ENCODE data around the gene TTC32. TPM values are rescaled to one million over a fixed set of nuclear protein-coding genes. Genes with fewer than 3 reads are reported as not detected.
A peak's percentile ranks its signal among the peaks of the same experiment; 100 is the strongest.

The TTC32 gene
- total and polyA plus RNA-seq, 7 donors, result 3.7 to 22.1 (median 6.8) TPM

DNA sequence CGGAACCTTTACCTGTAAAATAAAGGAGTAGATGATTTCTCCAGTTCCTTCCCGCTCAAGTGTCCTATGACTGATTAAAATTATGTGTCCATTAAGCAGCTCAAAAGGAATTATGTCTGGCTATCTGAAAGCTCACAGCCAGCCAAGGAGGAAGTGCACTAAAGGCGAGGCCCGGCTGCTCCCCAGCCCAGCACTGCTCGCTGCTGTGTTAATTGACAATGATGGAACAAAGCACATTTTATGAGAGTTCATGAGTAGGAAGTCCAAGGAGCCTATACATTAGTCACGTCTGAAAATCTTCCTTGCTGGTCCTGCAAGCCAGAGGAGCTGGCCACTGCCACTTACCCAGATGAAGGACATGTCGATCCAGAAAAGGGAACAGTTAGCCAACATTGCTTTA lies 14.3 kb downstream of the TTC32 start:
- DNase-seq (no peak), ATAC-seq (no peak)
- Histone ChIP-seq H3K36me3 (ENCODE audit: insufficient read depth in 1 of 2, low read depth in 1 of 2) (no peaks in the 10 kb centered on the region), H3K4me1 (no peaks in the 10 kb centered on the region), H3K27ac (no peak overlapping the region), H3K27me3 (ENCODE audit: insufficient read depth in 3 of 3, low read length in 2 of 3) (no peaks in the 10 kb centered on the region), H3K4me3 (no peak overlapping the region), H3K9me3 (no peaks in the 10 kb centered on the region)
- 81 to 86% (median 85%) methylated on average over 7 of the region's 7 CpGs for WGBS, 3 donors
- TF ChIP-seq, protein P1, sequence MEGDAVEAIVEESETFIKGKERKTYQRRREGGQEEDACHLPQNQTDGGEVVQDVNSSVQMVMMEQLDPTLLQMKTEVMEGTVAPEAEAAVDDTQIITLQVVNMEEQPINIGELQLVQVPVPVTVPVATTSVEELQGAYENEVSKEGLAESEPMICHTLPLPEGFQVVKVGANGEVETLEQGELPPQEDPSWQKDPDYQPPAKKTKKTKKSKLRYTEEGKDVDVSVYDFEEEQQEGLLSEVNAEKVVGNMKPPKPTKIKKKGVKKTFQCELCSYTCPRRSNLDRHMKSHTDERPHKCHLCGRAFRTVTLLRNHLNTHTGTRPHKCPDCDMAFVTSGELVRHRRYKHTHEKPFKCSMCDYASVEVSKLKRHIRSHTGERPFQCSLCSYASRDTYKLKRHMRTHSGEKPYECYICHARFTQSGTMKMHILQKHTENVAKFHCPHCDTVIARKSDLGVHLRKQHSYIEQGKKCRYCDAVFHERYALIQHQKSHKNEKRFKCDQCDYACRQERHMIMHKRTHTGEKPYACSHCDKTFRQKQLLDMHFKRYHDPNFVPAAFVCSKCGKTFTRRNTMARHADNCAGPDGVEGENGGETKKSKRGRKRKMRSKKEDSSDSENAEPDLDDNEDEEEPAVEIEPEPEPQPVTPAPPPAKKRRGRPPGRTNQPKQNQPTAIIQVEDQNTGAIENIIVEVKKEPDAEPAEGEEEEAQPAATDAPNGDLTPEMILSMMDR (IDR thresholded peaks at IDR 0.05), result no peak
- intact Hi-C loops (cut with DNase I), result no loop called here

DNA sequence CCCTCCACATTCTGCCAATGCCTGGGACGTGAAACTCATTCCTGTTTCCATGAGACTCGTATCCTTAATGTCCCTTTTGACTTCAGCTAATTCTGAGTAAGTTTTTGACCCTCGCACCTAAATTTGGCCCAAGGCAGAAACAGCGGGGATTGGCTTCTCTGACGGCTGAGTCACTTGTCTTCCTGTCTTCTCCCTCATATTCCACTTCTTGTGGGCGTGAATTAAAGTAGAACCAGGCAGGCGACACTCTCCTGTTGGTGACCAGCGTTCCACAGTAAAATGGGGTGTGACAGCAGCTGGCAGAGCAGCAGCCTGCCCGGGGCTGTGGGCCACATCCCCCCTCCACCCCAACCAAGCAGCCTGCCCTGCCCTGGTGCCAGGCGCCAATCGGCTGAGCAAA lies 15.5 kb downstream of the TTC32 start:
- Histone ChIP-seq H3K36me3 (ENCODE audit: insufficient read depth in 1 of 2, low read depth in 1 of 2) (no peaks in the 10 kb centered on the region), H3K27me3 (ENCODE audit: insufficient read depth in 3 of 3, low read length in 2 of 3) (no peaks in the 10 kb centered on the region), H3K27ac (no peak overlapping the region), H3K9me3 (no peaks in the 10 kb centered on the region), H3K4me3 (no peak overlapping the region), H3K4me1 (no peaks in the 10 kb centered on the region)
- TF ChIP-seq, protein P1 (IDR thresholded peaks at IDR 0.05), result no peak
- intact Hi-C loops (cut with DNase I), result no loop called here
- ATAC-seq (peak in 1 of 4 donors; percentile 34), DNase-seq (no peak)
- 30 to 58% (median 46%) methylated on average over 11 of the region's 11 CpGs for WGBS, 3 donors

DNA sequence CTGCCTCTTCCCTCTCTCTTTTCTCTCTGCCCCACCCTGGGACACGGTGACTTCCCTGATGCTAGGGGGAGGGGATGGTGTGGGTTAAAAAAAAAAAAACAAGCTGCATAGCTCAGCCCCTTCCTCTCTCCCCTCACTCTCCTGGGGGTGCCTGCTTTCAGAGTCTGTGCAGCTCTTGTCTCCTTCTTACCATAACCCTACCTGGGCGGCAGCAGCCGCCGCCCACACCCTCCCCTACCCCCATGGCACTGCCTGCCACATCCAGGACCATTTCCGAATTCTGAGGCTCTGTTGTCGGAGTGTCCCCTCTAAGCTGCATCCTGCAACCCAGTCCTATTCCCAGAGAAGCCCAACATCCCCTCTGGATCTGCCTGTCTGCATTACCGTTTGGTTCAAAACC lies 16.0 kb downstream of the TTC32 start:
- no peak overlapping the region for H3K27ac ChIP-seq
- no peaks in the 10 kb centered on the region for H3K36me3 ChIP-seq (ENCODE audit: insufficient read depth in 1 of 2, low read depth in 1 of 2)
- no peaks in the 10 kb centered on the region for H3K27me3 ChIP-seq (ENCODE audit: insufficient read depth in 3 of 3, low read length in 2 of 3)
- intact Hi-C loops (cut with DNase I), result no loop called here
- ATAC-seq (no peak), DNase-seq (no peak)
- H3K9me3 ChIP-seq, result no peaks in the 10 kb centered on the region
- no peaks in the 10 kb centered on the region for H3K4me1 ChIP-seq
- WGBS, 3 donors, result 66 to 72% (median 67%) methylated on average over 7 of the region's 7 CpGs
- TF ChIP-seq, protein P1 (IDR thresholded peaks at IDR 0.05), result no peak
- no peak overlapping the region for H3K4me3 ChIP-seq

DNA sequence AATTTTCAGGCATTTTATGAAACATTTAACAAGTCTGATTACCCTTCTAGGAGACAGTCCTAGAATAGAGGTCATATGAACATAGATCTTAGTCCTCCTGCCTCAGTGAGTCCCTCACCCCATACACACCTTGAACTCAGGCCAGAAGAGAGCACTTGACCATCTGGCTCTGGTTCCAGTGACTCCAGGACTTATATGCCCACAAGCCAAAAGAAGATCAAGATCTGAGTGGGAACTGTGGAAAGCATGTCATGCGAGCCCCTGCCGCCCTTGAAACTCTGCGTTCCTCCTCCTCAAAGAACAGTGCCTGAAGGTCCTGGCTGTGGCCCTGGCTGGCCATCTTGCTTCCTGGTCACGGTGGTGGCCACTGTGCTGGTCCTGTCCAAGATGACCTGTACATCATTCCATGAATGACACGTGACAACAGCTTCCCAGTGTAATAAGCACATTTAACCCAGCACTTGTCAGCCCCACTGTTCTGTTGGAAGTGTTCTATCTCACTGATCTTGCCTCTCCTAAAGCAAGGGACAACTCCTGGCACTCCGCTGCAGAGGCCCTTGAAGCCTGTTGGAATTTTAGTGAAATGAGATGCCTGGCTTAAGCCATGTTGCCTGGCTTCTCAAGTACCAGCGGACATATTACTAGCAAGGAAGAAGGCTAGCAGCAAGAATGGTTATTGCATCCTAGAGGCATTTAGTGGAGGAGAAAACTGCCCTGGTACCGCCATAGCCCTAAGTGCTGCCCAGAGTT lies 17.6 kb downstream of the TTC32 start:
- Histone ChIP-seq H3K36me3 (ENCODE audit: insufficient read depth in 1 of 2, low read depth in 1 of 2) (no peaks in the 10 kb centered on the region), H3K27ac (no peak overlapping the region), H3K4me1 (no peaks in the 10 kb centered on the region), H3K4me3 (no peak overlapping the region), H3K27me3 (ENCODE audit: insufficient read depth in 3 of 3, low read length in 2 of 3) (no peaks in the 10 kb centered on the region), H3K9me3 (no peaks in the 10 kb centered on the region)
- ATAC-seq, result no peak
- no peak for DNase-seq
- TF ChIP-seq, protein P1 (IDR thresholded peaks at IDR 0.05), result no peak
- intact Hi-C loops (cut with DNase I), result no loop called here
- 79 to 91% (median 88%) methylated on average over 8 of the region's 8 CpGs for WGBS, 3 donors

DNA sequence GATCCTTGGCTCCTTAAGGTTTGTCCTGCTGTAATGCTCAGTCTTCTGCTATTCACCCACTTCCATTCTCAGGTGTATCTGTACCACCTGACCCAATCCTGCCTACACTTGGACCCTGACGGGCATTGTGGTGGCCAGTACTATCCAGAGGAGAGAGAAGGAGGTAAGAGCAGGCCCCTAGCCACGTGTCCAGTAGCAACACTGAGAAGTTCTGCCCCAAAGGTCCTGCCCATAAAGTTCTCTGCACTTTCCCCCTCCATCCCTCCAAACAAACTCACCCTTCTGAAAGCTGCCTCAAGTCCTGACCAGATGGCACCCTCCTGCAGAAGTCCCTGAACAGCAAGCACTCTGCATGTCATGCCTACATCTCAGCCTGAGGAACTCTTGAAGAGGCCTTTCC lies 18.3 kb downstream of the TTC32 start:
- intact Hi-C loops (cut with DNase I), result no loop called here
- WGBS, 3 donors, result 32 to 63% (median 42%) methylated on average over 2 of the region's 2 CpGs
- Histone ChIP-seq H3K27me3 (ENCODE audit: insufficient read depth in 3 of 3, low read length in 2 of 3) (no peaks in the 10 kb centered on the region), H3K9me3 (no peaks in the 10 kb centered on the region), H3K4me3 (no peak overlapping the region), H3K36me3 (ENCODE audit: insufficient read depth in 1 of 2, low read depth in 1 of 2) (no peaks in the 10 kb centered on the region), H3K4me1 (no peaks in the 10 kb centered on the region), H3K27ac (no peak overlapping the region)
- ATAC-seq (no peak), DNase-seq (no peak)
- TF ChIP-seq, protein P1 (IDR thresholded peaks at IDR 0.05), result no peak

Measured in psoas muscle (tissue), 8 donors.